Prostate gland (tissue), 2 donors: Measurements from ENCODE around the gene GARIN1A. TPM values are rescaled to one million over a fixed set of nuclear protein-coding genes. Genes with fewer than 3 reads are reported as not detected.
"Not testable (repeated sequence)": the region's sequence is repeated elsewhere in the genome, so short reads cannot be mapped to it uniquely, and the experiment has no call there.

Experiments used
- DNase-seq: peaks from one replicate; pipeline ENCODE4 v3.0.0-alpha.2; 2019; ENCODE audit warnings: low spot score
- H3K27ac ChIP-seq, 2 donors: fragments of 200-600 bp; sonication (generic); 2 replicates each; pipeline ENCODE4 v1.5.1; 2017 to 2019
- H3K27me3 ChIP-seq: fragments of 200-600 bp; sonication (generic); replicated peaks from 2 replicates; pipeline ENCODE4 v1.5.1; 2019; ENCODE audit not compliant: insufficient read depth
- H3K36me3 ChIP-seq, 2 donors: fragments of 200-600 bp; sonication (generic); 1 replicate in 1 of 2; 2 replicates in 1 of 2; pipeline versions ENCODE4 v1.5.1 to v1.8.1; 2017 to 2019
- H3K4me1 ChIP-seq: fragments of 200-600 bp; sonication (generic); replicated peaks from 2 replicates; pipeline ENCODE4 v1.5.1; 2019
- H3K4me3 ChIP-seq, 2 donors: fragments of 200-600 bp; sonication (generic); 2 replicates each; pipeline ENCODE4 v1.5.1; 2017 to 2019
- H3K9me3 ChIP-seq: fragments of 200-600 bp; sonication (generic); 2 replicates; pipeline ENCODE4 v1.5.1; 2017
- POLR2A ChIP-seq: fragments of 450-650 bp; IDR thresholded peaks from one replicate; pipeline ENCODE4 v1.6.1; 2016; ENCODE audit warnings: antibody characterized with exemption, mild to moderate bottlenecking
- POLR2AphosphoS5 ChIP-seq: sonication (generic); formaldehyde crosslinking; IDR thresholded peaks from one replicate; pipeline ENCODE4 v1.6.1; 2017; ENCODE audit warnings: antibody characterized with exemption
- WGBS: methylation state at CpG from one replicate; pipeline ENCODE4 v1.1.5; 2018; 5-methylcytosine and 5-hydroxymethylcytosine counted together
- intact Hi-C: fragments of 100-400 bp; cut with DNase I; formaldehyde crosslinking; loops from one replicate; pipeline ENCODE4 v1.14.2; 2022
- total RNA-seq, 2 donors: library from RNA; depleted of rRNA; stranded (reverse); fragments of >200 nt; gene quantifications; one replicate each; pipeline ENCODE4 v1.1.0, GENCODE V29; 2016
- TF ChIP-seq, protein P1 (sequence below), 4 experiments: fragments of 200-600 bp in 2 of 4; fragments of 450-650 bp in 2 of 4; sonication (generic) in 2 of 4; IDR thresholded peaks; 1 replicate in 3 of 4; 2 replicates in 1 of 4; pipeline ENCODE4 v1.5.1; 2016 to 2019; ENCODE audit warnings: antibody characterized with exemption in 4 of 4, mild to moderate bottlenecking in 2 of 4, moderate library complexity in 2 of 4

The GARIN1A gene
- total RNA-seq, 2 donors from 2014 or later = 0.18 to 4.5 TPM

DNA sequence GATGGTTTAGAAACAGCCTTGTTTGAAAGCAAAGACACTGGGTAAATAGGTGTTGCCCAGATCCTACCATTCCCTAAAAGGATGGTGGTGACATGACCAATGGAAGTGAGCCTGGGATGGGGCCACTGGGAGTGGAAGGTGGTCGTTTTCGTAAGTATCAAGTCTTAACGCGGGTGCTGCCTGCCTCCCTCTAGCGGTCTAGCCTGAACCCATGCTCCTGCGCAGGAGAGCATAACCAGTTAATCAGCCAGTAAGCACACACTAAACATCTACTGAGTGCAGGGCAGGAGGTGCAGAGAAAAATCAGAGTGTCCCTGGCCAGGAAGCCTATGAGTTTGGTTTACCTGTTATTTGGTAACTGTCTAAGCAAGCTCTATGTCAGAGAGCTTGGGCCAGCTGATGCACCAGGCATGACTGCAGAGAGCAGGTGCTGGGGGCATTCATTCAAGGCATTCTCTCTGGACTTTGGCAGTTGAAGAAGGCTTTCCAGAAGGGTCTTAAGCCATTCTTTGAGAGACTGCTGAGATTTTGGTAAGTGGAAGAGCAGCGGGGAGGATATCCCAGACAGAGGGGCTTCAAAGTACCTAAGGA is 930 bp downstream of the GARIN1A start:
- H3K9me3 ChIP-seq = no peaks in the 10 kb centered on the region
- no peaks in the 10 kb centered on the region for H3K4me1 ChIP-seq
- no peak overlapping the region for H3K27ac ChIP-seq
- H3K27me3 ChIP-seq = no peaks in the 10 kb centered on the region
- WGBS = 15% methylated on average over 7 of the region's 7 CpGs
- H3K4me3 ChIP-seq = no peak overlapping the region
- TF ChIP-seq POLR2AphosphoS5 (no peak), POLR2A (no peak)
- TF ChIP-seq, protein P1, sequence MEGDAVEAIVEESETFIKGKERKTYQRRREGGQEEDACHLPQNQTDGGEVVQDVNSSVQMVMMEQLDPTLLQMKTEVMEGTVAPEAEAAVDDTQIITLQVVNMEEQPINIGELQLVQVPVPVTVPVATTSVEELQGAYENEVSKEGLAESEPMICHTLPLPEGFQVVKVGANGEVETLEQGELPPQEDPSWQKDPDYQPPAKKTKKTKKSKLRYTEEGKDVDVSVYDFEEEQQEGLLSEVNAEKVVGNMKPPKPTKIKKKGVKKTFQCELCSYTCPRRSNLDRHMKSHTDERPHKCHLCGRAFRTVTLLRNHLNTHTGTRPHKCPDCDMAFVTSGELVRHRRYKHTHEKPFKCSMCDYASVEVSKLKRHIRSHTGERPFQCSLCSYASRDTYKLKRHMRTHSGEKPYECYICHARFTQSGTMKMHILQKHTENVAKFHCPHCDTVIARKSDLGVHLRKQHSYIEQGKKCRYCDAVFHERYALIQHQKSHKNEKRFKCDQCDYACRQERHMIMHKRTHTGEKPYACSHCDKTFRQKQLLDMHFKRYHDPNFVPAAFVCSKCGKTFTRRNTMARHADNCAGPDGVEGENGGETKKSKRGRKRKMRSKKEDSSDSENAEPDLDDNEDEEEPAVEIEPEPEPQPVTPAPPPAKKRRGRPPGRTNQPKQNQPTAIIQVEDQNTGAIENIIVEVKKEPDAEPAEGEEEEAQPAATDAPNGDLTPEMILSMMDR (IDR thresholded peaks at IDR 0.05) = peak in 1 of 4 experiments; percentile 35
- no peak for DNase-seq
- no peaks in the 10 kb centered on the region for H3K36me3 ChIP-seq
- intact Hi-C loops = no loop called here

DNA sequence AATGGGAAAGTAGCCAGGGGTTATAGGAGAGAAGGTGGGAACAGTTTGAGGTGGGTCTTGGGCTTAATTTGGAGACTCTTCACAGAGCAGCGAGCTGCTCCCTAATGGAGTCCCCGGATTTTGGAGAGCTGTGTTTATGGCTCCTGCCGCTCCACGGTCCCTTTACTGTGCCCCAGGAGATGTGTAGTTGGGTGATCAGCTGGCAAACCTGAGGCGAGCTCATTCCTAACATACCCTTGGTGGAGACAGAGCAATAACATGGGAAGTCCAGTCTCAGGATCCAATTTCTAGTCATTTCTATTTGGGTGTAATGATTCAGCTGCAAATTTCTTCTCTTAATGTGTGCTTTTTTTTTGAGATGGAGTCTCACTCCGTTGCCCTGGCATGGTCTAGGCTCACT is 1.5 kb downstream of the GARIN1A start:
- intact Hi-C loops = no loop called here
- Histone ChIP-seq H3K9me3 (no peaks in the 10 kb centered on the region), H3K36me3 (no peaks in the 10 kb centered on the region), H3K27ac (no peak overlapping the region), H3K4me3 (no peak overlapping the region), H3K27me3 (no peaks in the 10 kb centered on the region), H3K4me1 (no peaks in the 10 kb centered on the region)
- DNase-seq = no peak
- TF ChIP-seq POLR2AphosphoS5 = no peak
- TF ChIP-seq, protein P1 (IDR thresholded peaks at IDR 0.05) = no peak
- TF ChIP-seq POLR2A = no peak
- WGBS = 70% methylated on average over 6 of the region's 6 CpGs

DNA sequence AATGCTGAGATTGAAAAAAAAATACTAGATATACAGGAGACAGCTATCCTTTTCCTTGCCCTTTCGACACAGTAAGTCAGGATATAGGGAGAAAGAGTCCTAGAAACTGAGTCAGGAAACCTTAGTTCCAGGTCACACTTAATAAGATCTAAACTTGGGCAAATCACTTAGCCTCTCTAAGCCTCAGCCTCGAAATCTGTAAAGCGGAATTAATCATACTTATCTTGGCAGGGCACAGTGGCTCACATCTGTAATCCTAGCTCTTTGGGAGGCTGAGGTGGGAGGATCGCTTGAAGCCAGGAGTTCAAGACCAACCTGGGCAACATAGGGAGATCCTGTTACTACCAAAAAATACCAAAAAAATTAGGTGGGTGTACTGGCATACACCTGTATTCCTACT is 4.6 kb downstream of the GARIN1A start:
- DNase-seq = no peak
- H3K27me3 ChIP-seq = no peaks in the 10 kb centered on the region
- WGBS = 87% methylated on average over 4 of the region's 4 CpGs
- no peaks in the 10 kb centered on the region for H3K9me3 ChIP-seq
- intact Hi-C loops = no loop called here
- H3K36me3 ChIP-seq = no peaks in the 10 kb centered on the region
- TF ChIP-seq POLR2AphosphoS5 = no peak
- no peak for TF ChIP-seq POLR2A
- TF ChIP-seq, protein P1 (IDR thresholded peaks at IDR 0.05) = no peak
- no peaks in the 10 kb centered on the region for H3K4me1 ChIP-seq
- no peak overlapping the region for H3K27ac ChIP-seq
- no peak overlapping the region for H3K4me3 ChIP-seq

DNA sequence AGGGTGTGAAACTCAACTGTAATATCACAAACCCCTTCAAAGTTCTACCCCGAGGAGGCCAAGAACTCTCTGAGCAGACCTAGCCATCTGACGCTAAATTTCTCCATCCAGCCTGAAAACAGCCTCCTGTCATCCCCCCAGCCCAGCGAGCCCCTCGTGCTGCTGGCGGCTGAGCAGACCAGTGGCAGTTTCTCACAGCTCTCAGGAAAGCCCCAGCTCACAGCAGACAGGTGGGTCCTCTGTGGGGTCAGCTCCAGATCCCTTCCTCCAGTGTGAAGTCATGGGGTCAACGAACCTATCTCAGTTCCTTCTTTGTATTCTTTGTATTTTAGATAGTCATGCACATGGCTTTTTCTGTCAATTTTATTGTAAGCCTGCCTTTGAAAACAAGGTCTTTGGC is 7.8 kb downstream of the GARIN1A start:
- Histone ChIP-seq H3K9me3 (no peaks in the 10 kb centered on the region), H3K27ac (no peak overlapping the region), H3K4me1 (no peaks in the 10 kb centered on the region), H3K4me3 (no peak overlapping the region), H3K27me3 (no peaks in the 10 kb centered on the region), H3K36me3 (no peaks in the 10 kb centered on the region)
- DNase-seq = no peak
- intact Hi-C loops = no loop called here
- TF ChIP-seq, protein P1 (IDR thresholded peaks at IDR 0.05) = no peak
- TF ChIP-seq POLR2A (no peak), POLR2AphosphoS5 (no peak)
- 86% methylated on average over 6 of the region's 6 CpGs for WGBS

DNA sequence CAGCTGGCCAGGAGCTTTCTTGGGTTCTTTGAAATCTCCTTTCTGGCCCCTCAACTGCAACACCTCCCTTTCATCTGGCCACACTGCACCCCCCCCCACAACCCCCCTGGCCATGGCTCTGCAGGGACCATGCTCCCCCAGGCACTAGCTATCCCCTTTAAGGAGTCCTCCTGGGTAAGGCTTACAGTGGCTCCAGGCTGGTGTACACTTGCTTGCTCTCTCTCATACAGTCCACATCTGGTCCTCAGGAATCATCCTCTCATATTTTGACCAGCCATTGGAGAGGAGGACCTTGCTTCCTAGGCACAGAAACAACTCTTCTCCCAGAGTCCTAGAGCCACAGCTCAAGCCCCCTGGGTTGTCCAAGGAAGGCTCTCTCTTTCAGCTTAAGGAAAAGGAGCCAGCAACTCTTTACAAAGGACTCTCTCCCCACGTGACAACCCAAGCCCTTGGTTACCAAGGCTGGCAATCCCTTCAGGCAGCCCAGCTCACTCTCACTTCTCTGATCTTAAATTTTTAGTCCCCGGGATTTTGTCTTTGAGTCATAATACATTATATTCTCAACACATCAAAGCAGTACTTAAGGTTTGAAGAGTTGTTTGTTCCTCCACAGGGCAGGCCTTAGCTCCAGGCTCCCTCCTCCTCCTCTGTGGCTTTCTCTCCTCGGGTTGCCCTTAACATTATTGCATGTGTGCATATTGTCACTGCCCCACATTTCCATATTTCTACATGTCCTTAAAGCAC is 9.9 kb downstream of the GARIN1A start:
- Histone ChIP-seq H3K4me3 (no peak overlapping the region), H3K9me3 (no peaks in the 10 kb centered on the region), H3K4me1 (no peaks in the 10 kb centered on the region), H3K27ac (no peak overlapping the region), H3K27me3 (no peaks in the 10 kb centered on the region), H3K36me3 (no peaks in the 10 kb centered on the region)
- intact Hi-C loops = no loop called here
- DNase-seq = no peak
- no peak for TF ChIP-seq POLR2AphosphoS5
- no peak for TF ChIP-seq POLR2A
- TF ChIP-seq, protein P1 (IDR thresholded peaks at IDR 0.05) = no peak
- WGBS = 73% methylated on average over 3 of the region's 3 CpGs

DNA sequence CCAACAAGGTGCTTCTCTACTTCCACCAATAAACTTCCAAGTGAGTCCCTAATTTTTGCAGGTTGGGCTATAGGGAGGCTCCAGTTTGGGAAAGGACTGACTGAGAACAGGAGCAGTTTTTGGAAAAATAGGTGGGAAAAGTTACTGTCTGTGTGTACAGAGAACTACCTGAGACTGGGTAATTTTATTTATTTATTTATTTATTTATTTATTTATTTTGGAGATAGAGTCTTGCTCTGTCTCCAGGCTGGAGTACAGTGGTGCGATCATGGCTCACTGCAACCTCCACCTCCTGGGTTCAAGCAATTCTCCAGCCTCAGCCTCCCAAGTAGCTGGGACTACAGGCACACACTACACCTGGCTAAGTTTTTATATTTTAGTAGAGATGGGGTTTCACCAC is 11.2 kb downstream of the GARIN1A start:
- H3K9me3 ChIP-seq, DNase-seq, H3K4me3 ChIP-seq, H3K27me3 ChIP-seq, H3K4me1 ChIP-seq, H3K36me3 ChIP-seq, H3K27ac ChIP-seq, intact Hi-C loops: not testable (repeated sequence)
- WGBS = 86% methylated on average over 1 of the region's 1 CpG

DNA sequence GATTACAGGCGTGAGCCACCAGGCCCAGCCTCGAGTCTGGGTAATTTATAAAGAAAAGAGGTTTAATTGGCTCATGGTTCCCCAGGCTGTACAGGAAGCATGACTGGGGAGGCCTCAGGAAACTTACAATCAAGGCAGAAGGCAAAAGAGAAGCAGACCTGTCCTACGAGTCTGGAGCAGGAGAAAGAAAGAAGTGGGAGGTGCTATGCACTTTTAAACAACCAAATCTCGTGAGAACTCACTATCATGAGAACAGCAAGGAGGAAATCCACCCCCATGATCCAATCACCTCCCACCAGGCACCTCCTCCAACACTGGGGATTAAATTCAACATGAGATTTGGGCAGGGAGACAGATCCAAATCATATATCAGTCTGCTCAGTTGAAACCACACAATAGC is 11.6 kb downstream of the GARIN1A start:
- H3K9me3 ChIP-seq, intact Hi-C loops, H3K27ac ChIP-seq, H3K4me1 ChIP-seq, H3K4me3 ChIP-seq, DNase-seq, H3K27me3 ChIP-seq, H3K36me3 ChIP-seq: not testable (repeated sequence)
- 83% methylated on average over 4 of the region's 4 CpGs for WGBS
